Body of pancreas (tissue), 4 donors: ENCODE data around the gene ORC2.

ENCODE experiments used
- CTCF ChIP-seq, 7 experiments: fragments of 450-650 bp in 4 of 7; fragments of 200-600 bp in 3 of 7; sonication (generic) in 3 of 7; IDR thresholded peaks; one replicate each; pipeline ENCODE4 v1.5.1; 2016 to 2019; ENCODE audit warnings: antibody characterized with exemption in 7 of 7
- POLR2A ChIP-seq, 3 donors: fragments of 450-650 bp; IDR thresholded peaks; one replicate each; pipeline ENCODE4 v1.6.1; 2016; ENCODE audit warnings: antibody characterized with exemption in 3 of 3, mild to moderate bottlenecking in 2 of 3

- TF ChIP-seq CTCF (IDR thresholded peaks at IDR 0.05) (no peak), POLR2A (IDR thresholded peaks at IDR 0.05) (no peak)
These were observed 53.5 kb downstream of the ORC2 start for GRCh38 chr2:200909958-200910357.
